ENCODE measurements around the gene MTCH1.

The MTCH1 gene

GRCh38 chr6:37017606-37018197, 31.7 kb upstream of the MTCH1 start:
- DNase-seq = no peak

GRCh38 chr6:37016995-37017394, 31.0 kb upstream of the MTCH1 start:
- DNase-seq = no peak

GRCh38 chr6:37015532-37015931, 29.5 kb upstream of the MTCH1 start:
- no peak for DNase-seq

GRCh38 chr6:37014667-37015066, 28.7 kb upstream of the MTCH1 start:
- no peak for DNase-seq

GRCh38 chr6:37013516-37014491, 27.8 kb upstream of the MTCH1 start:
- DNase-seq = no peak

- no peak for DNase-seq
These were observed 25.8 kb upstream of the MTCH1 start for GRCh38 chr6:37011656-37012378.

GRCh38 chr6:37010402-37010892, 24.5 kb upstream of the MTCH1 start:
- DNase-seq = no peak

GRCh38 chr6:37008484-37009465, 22.8 kb upstream of the MTCH1 start:
- DNase-seq = no peak

GRCh38 chr6:37007340-37008043, 21.5 kb upstream of the MTCH1 start:
- no peak for DNase-seq

- DNase-seq = no peak
These were observed 20.9 kb upstream of the MTCH1 start for GRCh38 chr6:37006793-37007339.

- DNase-seq = no peak
These were observed 20.0 kb upstream of the MTCH1 start for GRCh38 chr6:37005827-37006567.

- DNase-seq = no peak
These were observed 19.2 kb upstream of the MTCH1 start, which contains the start of gene FGD2 for GRCh38 chr6:37005061-37005810. Gene FGD2, plus strand, starts transcription at chr6:37005655. Its CDS starts 163 bp downstream, at chr6:37005818.

- no peak for DNase-seq
These were observed 18.3 kb upstream of the MTCH1 start for GRCh38 chr6:37004044-37004980.

- no peak for DNase-seq
These were observed 13.7 kb upstream of the MTCH1 start for GRCh38 chr6:36999751-37000125.

GRCh38 chr6:36999061-36999750, 13.2 kb upstream of the MTCH1 start:
- DNase-seq = no peak

GRCh38 chr6:36998723-36999038, 12.7 kb upstream of the MTCH1 start:
- no peak for DNase-seq

GRCh38 chr6:36997811-36998722, 12.1 kb upstream of the MTCH1 start:
- no peak for DNase-seq

All from CD4-positive, alpha-beta T cell treated with Interleukin-6 for 4 hours (primary cell).